IPS-18c (cell line): ENCODE measurements around the gene SLC6A12.

Experiments used
- H3K4me3 ChIP-seq: 2 replicates; pipeline ENCODE4 v1.7.0; 2013; ENCODE audit warnings: low read depth, mild to moderate bottlenecking, low read length, moderate library complexity; ENCODE audit not compliant: insufficient read depth
- H3K9me3 ChIP-seq: one replicate; pipeline ENCODE4 v1.6.1; 2013; ENCODE audit warnings: mild to moderate bottlenecking, low read length, moderate library complexity; ENCODE audit not compliant: control insufficient read depth, insufficient read depth

The SLC6A12 gene

DNA sequence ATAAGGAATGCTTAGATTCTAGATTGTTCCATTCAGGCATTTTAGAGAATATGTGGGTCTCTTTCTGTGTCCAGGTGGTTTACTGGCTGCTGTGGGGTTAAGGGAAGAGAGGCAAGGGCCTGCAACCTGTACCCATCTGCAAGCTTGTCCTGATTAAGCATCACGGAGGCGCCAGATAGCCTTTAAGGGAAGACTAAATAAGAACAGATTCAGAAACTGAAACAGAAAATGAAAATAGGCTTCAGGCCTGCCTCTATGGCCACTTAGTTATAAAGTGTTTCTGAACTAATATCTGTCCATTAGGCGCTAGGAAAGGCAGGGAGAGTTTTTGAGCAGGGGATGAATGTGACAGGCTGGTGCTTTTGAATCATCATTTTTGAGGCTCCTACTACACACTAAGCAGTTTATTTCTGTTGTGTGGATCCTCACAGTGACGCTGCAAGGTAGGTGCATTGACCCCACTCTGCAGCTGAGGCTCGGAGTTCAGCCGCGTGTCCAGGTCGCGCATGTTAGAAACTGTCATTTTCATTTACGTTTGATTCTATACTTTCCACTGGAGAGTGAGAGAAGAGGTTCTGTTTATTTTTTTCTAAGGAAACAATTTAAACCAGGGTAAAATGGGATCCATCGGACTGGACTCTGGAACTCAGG lies 47.4 kb downstream of the SLC6A12 start:
- H3K9me3 ChIP-seq: no peaks in the 10 kb centered on the region
- H3K4me3 ChIP-seq: no peak overlapping the region

DNA sequence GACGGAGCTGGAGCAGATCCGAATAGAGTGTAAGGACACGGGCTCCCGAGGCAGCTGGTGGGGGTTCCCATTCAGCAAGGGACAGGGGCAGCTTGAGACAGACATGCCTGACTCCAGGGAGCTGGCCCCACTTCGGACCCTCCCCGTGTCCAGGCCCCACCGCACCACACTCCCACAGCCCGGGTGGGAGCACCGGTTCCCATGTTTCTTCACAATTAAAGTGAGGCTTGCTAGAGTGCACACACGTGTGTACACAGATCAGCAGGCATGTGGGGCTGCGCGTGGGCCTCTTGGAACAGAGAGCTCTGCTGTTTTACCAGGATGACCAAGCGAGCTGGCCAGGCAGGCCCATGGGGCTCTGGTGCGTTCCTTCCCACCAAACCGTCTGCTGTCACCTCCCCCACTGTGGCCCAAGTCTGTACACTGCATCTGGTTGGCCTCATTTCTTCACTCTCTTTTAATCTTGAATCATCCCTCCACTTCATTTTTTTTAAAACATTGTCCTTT lies 48.0 kb downstream of the SLC6A12 start:
- Histone ChIP-seq H3K9me3 (no peaks in the 10 kb centered on the region), H3K4me3 (no peak overlapping the region)

DNA sequence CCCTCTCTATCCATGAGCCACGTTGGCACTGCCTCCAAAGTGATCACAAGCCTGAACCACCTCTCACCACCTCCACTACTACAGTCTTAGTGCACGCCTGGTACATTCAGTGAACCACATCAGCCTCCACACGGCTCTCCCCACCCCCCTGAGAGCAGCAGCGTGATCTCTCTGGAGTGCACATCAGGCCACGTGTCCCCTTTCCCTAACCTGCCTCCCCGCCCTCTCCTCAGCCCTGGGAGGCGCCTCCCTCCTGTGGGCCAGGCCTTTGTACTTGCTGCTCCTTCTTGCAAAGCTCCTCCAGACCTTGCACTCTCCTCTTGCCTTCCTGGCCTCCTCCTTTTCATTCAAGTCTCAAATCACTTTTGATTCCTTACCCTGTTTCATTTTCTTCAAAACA lies 49.8 kb downstream of the SLC6A12 start:
- Histone ChIP-seq H3K9me3 (no peaks in the 10 kb centered on the region), H3K4me3 (no peak overlapping the region)

DNA sequence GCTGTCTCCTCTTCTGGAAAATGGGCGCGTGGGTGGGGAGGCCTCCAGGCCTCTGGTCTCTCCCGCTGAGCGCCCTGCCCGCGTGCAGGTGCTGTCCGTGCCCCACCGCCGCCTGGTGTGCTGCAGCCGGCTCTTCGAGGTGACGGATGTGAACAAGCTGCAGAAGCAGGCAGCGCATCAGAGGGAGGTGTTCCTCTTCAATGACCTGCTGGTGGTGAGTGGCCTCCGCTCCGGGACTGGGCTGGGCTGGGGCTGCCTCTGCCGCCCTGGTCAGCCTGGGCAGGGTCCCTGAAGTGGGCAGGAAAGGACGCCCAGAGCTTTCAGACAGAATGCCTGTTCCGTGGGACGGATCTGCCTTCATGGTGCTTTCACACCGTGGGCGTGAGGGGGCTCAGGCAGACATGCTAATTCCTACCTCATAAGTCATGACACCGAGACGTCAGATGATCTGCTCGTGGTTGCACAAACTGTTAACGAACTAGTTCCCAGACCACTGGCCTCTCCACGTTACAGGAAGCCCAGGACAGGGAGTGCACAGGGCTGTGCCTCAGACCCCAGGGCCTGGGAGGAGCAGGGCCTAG lies 50.5 kb downstream of the SLC6A12 start:
- no peak overlapping the region for H3K4me3 ChIP-seq
- H3K9me3 ChIP-seq: no peaks in the 10 kb centered on the region

DNA sequence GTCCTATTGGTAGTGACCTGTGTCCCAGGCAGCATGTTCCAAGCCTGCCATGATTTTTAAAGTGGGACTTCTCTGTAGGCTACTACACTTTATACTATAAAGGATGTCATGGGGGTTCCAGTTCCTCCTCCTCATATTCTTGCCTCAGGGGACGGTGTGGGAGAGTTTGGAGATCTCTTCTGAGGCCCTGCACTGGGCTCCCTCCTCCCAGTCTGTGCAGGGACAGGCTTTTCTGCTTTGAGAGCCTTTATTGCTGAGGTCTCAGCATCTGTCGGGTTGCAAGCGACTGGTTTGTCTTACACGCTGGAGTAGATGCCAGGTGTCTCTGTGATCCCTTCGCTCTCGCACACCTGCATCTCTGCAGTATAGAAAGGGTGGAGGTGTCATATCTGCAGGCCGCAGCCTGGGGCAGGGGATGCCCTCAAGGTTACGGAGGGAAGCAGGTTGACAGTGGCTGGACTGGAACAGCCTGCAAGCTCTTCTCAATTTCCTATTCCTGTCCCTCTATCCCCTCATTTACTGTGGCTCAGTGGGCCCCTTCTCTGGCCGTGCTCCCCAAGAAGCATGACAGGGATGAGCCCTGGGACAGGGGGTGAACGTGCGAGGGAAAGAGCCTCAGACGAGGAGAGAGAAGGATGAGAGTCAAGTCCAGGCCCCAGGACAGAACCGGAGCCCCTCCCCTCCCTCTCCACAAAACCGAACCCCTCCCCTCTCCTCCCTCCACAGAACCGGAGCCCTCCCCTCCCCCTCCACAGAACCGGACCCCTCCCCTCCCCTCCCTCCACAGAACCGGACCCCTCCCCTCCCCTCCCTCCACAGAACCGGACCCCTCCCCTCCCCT lies 51.3 kb downstream of the SLC6A12 start:
- H3K9me3 ChIP-seq: no peaks in the 10 kb centered on the region
- no peak overlapping the region for H3K4me3 ChIP-seq

DNA sequence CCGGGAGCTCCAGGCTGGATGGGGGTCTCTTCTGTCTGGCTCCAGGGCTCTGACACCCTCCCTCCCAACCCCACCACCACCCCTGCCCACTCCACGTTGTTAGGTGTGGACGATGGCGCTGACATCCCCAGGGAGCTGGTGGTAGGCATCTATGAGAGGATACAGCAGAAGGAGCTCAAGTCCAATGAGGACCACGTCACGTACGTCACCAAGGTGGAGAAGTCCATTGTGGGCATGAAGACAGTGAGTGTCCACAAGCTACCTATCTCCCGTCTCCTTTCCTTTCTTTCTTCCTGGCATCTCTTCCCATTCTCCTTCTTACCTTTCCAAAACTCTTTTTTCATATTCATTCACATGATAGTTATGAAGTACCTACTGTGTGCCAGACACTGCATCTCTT lies 52.1 kb downstream of the SLC6A12 start:
- no peak overlapping the region for H3K4me3 ChIP-seq

DNA sequence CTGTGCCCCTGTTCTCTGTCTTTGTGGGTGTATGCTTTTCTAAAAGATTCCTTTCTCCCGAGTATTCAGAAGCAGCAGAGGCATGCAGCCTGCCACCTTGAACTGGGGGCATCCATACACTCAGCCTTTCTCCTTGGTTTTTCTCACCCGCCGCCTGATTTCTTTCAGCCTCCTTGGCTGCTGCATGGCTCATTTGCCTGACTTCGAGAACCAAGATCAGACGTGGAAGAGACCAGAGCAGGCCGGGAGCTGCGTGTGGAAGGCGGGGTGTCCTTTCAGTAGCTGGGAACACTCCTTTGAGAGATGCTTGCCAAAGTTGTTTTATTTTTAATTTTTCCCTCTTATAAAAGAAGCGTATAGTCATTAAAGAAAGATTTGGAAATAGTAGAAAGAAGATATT lies 53.1 kb downstream of the SLC6A12 start:
- H3K9me3 ChIP-seq: no peaks in the 10 kb centered on the region
- H3K4me3 ChIP-seq: no peak overlapping the region

More for the DNA sequence above, 52.1 kb downstream of the SLC6A12 start:
- H3K9me3 ChIP-seq: no peaks in the 10 kb centered on the region

DNA sequence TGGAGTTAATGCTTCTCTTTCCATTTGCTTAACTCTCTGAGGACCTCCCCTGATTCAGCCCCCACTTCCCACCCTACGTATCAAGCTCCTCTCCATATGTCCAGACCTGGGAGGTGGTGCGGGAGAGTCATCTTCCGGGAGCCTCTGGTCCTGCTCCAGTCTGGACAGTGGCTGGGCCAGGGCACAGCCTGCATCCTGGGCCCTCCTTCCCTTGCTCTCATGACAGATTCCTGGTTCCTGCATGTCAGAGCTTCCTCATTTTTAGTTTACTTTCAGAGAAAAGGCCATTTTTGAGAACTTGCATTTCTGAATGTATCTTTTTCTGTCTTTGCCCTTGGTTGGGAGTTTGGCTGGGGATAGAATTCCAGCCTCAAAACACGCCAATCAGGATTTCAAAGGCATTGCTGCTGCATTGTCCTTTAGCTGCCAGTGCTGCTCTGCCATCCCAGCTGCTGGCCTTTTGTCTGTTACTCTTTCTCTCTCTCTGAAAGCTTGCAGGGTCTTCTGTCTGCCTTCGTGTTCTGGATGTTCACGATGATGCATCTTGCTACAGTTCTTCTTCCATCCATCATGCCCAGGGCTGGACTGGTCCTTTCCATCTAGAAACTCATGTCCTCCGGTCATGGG lies 54.7 kb downstream of the SLC6A12 start:
- Histone ChIP-seq H3K4me3 (no peak overlapping the region), H3K9me3 (no peaks in the 10 kb centered on the region)

DNA sequence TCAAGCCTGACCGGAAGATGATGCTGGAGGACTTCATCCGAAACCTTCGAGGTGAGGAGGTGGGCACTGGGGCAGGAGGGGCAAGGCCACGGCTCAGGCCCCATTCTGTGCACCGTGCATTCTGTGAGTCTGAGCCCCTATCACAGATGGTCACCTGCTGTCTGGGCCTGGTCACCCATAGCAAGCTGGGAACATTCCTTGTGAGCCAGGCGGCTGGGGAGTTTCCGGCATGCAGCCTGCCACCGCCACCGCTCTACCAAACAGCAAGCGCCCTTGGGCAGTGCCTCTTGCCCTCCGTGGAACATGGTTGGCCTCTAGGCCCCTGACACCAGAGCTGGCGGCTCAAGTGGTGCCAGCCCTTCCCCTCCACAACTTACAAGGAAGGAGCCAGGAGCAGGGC lies 56.3 kb downstream of the SLC6A12 start:
- H3K4me3 ChIP-seq: no peak overlapping the region
- no peaks in the 10 kb centered on the region for H3K9me3 ChIP-seq

DNA sequence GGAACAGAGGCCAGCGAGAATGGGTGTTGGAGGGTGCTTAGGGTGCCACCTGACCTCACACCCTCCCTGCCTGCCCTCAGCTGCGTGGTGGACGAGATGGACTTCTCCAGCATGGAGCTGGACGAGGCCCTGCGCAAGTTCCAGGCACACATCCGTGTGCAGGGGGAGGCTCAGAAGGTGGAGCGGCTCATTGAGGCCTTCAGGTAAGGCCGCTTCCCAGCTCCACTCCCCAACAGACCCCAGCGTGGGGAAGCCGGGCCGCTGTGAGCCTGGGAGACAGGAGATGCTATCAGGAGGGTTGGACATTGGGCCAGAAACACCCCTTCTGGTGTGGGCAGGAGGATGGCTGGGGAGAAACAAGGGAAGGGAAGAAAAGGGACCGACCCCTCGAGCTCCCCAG lies 57.0 kb downstream of the SLC6A12 start:
- Histone ChIP-seq H3K9me3 (no peaks in the 10 kb centered on the region), H3K4me3 (no peak overlapping the region)

DNA sequence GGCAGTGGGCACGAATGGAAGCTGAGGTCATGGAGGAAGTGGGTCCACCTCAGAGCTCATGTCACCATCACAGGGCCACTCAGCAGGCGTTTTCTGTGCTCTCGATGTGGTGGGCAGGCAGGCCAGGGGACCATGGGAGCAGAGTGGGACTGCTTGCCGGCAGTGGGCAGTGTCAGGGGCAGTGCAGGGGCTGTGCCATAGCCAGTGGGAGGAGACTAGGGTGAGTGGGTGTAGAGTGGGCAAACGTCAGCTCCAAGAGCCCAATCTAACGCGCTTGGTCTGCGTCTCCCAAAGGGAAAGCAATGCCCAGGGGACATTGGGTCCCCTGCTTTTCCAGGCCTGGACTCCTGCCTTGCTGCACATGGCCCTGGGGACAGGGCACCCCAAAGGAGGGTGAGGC lies 58.3 kb downstream of the SLC6A12 start:
- Histone ChIP-seq H3K9me3 (no peaks in the 10 kb centered on the region), H3K4me3 (no peak overlapping the region)

DNA sequence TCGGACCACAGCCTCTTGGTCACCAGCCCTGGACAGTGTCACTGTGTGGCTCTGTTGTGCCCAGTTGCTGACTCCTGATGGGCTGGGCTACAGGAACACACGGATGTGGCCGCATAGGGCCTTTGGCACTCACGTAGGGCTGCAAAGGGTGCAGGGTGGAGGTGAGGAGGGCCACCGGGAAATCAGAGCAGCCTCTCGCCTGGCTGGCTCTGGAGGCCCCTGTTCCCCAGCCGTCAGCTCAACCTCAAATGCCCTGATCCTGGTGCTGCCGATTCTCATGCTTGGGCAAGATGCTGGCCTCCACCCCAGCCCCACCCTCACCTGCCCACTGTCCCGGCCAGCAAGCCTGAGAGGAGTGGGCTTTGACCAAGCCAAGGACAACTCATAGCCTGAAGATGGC lies 59.0 kb downstream of the SLC6A12 start:
- Histone ChIP-seq H3K9me3 (no peaks in the 10 kb centered on the region), H3K4me3 (no peak overlapping the region)

DNA sequence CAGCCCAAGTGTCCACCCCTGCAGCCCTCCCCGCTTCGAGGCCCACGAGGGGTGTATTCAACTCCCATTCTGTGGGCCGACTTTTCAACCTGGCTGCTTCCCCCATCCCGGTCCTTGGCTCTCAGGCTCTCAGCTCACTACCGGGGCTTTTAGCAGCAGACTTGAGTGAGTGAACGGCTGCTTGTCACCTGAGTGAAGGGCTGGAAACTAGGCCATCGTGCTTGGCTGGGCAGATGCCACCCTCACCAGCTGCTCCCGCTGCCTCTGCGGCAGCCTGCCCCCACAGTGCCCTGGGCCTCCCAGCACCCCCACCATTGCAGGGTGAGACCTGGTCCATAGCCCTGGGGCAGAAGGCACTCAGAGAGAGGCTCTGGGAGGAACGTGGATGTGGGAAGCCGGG lies 59.9 kb downstream of the SLC6A12 start:
- H3K9me3 ChIP-seq: no peaks in the 10 kb centered on the region
- H3K4me3 ChIP-seq: no peak overlapping the region

DNA sequence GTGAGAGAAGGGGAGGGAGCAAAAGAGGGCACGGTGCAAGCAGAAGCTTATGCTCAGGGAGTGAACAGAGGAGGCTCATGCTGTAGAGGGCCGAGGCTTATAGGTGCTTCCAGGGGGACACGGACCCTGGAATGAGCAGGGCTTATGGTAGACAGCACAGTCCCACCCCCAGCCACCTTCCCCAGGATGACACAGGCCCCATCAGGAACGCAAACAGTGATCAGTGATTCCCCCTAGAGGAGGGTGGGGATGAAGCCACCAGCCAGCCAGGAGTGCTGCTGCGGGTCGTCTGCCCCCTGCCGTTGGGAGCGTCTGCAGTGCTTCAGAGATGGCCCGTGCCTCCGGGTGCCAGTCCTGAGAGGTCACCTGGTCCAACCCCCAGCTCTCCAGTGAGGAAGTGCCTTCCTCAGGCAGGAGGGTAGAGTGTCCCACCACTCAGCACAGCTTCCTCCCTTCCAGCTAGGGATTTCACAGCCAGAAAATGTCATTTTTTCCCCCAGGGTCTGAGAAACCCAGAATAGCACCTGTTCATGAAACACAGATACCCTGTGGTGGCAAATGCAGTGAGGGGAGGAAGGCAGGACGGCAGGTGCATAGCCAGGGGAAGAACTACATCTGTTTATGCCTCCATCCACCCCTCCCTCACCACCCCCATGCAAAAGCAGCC lies 60.7 kb downstream of the SLC6A12 start:
- Histone ChIP-seq H3K4me3 (no peak overlapping the region), H3K9me3 (no peaks in the 10 kb centered on the region)

DNA sequence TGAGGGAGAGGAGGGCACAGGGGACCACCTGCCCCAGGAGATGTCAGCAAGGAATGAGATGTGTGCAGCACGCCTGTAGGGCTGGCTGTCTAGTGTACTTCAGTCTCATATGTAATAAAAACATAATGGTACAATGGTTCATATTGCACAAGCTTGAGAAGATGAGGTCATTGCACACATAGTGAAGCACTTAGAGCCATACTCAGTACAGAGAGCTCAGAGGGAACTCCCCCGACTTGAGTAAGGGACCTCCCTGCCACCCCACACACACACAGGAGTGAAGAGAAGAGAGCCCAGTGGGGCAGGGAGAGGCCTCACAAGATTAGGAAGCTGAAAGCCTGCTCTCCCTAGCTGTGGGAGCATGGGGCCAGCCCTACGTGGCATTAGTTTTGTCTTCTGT lies 61.5 kb downstream of the SLC6A12 start:
- Histone ChIP-seq H3K9me3 (no peaks in the 10 kb centered on the region), H3K4me3 (no peak overlapping the region)

DNA sequence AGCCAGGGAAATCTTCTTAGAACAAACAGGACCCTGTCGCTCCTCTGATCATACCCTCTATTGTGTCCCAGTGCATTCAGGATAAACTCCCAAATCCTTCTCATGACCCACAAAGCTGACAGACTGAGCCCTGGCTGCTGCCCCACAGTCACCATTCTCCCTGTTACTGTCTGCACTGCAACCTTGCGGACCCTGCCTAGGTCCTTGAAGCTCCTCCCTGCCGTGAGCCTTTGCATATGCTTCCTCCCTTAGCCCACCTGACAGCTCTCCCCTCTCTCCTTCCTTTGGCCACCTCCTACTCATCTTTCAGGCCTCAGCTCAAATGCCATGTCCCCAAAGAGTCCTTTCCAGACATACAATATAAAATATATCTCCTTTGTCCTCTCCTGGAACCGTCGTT lies 62.4 kb downstream of the SLC6A12 start:
- no peak overlapping the region for H3K4me3 ChIP-seq
- H3K9me3 ChIP-seq: no peaks in the 10 kb centered on the region

DNA sequence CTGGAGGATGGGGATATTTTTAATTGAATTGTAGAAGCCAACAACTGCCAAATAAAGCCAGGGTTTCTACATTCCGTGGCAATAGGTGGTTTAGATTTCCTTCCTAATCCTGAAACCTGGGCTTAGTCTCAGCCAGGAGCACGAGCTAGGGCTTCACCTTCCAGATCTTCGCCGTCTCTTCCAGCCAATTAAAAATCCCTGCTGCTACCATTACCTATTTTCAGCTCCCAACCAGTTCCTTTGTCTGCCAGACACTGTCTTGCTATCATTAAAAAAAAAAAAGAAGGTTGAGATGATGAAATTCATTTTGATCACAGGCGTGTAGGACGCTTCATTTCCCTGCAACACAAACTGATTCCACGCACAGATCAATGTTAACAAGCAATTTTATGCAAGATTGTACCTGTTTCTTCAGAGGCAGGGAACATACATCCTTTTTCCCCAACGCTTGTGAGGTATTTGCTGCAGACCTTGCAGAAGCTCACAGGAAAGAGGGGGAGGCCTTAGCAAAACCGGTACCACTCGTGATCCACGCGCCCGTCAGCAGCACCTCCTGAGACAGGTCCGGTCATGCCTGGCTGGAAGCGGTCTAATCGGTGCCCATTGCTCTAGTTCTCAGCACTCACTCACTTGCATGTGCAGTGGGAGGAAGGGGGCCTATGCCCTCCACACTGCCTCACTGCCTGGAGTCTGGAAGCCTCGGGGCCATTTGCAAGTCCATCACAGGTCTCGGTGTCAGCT lies 65.1 kb downstream of the SLC6A12 start:
- Histone ChIP-seq H3K9me3 (no peaks in the 10 kb centered on the region), H3K4me3 (no peak overlapping the region)
